ENCODE measurements around the gene FGF8.

The FGF8 gene

DNA sequence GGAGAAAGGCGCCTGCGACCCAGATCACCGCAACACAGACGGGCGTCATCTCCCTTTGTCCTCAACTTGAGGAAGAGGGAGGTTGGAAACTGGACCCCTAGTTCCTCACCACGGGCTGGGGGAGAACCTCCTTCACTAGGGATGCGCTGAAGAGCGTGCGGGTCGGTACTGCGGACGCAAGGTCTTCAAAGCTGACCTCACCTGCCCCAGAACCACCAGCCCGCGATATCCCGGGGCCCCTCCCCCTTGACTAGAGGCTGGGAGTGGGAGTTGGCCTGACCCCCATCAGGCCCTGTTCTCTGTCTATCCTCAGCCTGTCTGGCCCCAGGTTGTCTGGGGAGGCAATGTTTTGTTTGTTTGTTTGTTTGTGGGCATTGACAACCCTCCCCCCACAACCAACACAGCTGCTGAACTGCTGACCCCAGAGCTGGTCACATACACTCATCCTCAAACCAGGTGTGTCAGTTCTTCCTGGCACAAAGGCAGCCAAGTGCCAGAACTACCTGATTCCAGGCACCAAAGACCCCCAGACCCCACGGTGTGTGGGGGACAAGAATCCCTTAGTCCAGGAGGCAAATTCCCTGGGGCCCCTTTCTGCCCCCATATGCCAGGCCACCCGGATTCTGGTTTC, 4.4 kb upstream of the FGF8 start:
- POLR2A ChIA-PET = interaction anchor here (1.1 to 1.3 kb wide), 2 partner anchors 177 to 193 kb away, joined by 4 to 6 read pairs; partner anchors contain the start of genes DPCD and POLL

DNA sequence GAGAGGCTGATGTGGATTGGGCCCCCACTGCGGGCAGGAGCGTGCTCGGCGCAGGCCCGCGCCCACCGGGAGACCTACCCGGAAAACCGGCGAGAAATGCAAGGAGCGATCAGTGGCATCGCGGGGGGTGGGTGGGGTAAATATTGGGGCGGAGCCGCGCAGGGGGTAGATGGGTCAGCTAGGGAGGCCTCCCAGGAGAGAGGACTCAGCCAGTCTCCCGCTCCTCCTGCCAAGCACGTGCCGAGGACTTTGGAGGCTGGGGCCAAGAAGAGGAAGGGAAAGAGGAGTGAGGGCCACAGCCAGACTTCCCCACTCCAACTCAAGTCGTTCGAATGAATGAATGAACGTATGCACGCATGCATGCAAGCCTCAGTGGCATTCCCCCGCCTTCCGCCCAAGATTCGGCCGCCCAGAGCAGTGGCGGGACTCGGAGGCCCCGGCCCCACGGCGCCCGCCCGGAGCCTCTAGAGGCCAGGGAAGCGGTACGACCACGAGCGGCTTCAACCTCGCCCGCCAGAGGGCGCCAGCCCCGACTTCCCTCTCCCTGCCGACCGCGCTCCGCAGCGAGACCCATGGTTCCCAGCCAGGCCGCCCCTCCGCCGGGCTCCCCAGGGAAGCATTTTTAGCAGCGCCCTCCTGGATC, 3.8 kb upstream of the FGF8 start:
- DNase-seq (ENCODE audit: extremely low spot score) = peak; percentile 90
- POLR2A ChIA-PET = interaction anchor here (1.3 kb wide), 1 partner anchor 39 kb away, joined by 3 read pairs; the partner anchor contains the start of gene OGA
- TF ChIP-seq L3MBTL2 (conservative IDR thresholded peaks at IDR 0.05) (peak; percentile 87), ZNF384 (IDR thresholded peaks at IDR 0.05) (no peak)
- CTCF ChIA-PET = interaction anchor here (0.6 to 2.8 kb wide), 5 partner anchors 21 to 185 kb away, joined by 3 to 41 read pairs (median 10); no protein-coding TSS in a partner anchor

More for the DNA sequence above, 4.4 kb upstream of the FGF8 start:
- TF ChIP-seq HDGF (IDR thresholded peaks at IDR 0.05; ENCODE audit: borderline replicate concordance) (no peak), PKNOX1 (IDR thresholded peaks at IDR 0.05) (no peak), LEF1 (IDR thresholded peaks at IDR 0.05; ENCODE audit: borderline replicate concordance) (no peak), ARNT (IDR thresholded peaks at IDR 0.05) (no peak), SUZ12 (IDR thresholded peaks at IDR 0.05) (no peak), BHLHE40 (IDR thresholded peaks at IDR 0.05; ENCODE audit: borderline replicate concordance) (no peak), ELF4 (IDR thresholded peaks at IDR 0.05) (no peak)
- CTCF ChIA-PET = interaction anchor here (0.6 to 2.7 kb wide), 9 partner anchors 16 to 264 kb away, joined by 3 to 41 read pairs (median 6); partner anchors contain the start of gene OGA
- peak; percentile 15 for DNase-seq (ENCODE audit: extremely low spot score)

DNA sequence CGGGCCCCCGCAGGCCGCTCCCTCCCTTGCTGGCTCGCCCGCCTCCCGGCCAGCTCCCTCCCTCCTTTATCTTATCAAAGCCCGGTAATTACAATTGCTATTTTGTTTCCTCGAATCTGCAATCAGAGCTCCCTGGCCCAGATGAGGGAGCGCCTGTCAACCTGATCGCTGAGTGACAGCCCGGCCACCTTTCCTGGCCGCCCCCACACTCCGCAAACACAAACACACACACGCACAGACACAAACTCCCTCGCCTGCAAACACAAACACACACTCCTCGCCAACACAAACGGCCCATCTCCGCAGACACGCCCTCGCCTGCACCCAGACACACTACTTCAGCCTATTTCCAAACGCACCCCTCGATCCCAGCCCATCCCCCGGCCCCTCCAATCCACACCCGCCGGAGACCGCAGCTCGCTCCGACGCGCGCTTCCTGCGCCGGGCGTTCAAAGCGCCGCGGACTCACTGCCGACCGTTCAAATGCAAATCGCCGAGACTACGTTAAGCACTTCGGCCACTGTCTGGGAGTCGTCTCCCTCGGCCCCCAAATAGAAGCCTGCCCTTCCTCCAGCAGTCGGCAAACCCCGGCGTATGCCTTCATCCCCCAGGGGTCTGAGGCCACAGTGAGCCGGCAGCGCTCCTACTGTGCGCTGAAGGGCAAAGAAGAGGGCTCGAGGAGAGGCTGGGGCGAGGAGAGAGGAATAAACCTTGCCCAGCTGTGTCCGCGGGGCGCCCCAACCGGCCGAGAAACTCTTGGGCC, 3.0 kb upstream of the FGF8 start:
- ChIA-PET POLR2A (interaction anchor here (1.3 kb wide), 1 partner anchor 40 kb away, joined by 3 read pairs; the partner anchor contains the start of gene OGA), CTCF (interaction anchor here (0.7 to 2.8 kb wide), 2 partner anchors 177 to 184 kb away, joined by 5 to 10 read pairs; no protein-coding TSS in a partner anchor)
- DNase-seq (ENCODE audit: extremely low spot score) = peak; percentile 15
- TF ChIP-seq HDGF (IDR thresholded peaks at IDR 0.05; ENCODE audit: borderline replicate concordance) (no peak), BHLHE40 (IDR thresholded peaks at IDR 0.05; ENCODE audit: borderline replicate concordance) (no peak), ARNT (IDR thresholded peaks at IDR 0.05) (no peak), PKNOX1 (IDR thresholded peaks at IDR 0.05) (peak; percentile 71), CTBP1 (IDR thresholded peaks at IDR 0.05; ENCODE audit: borderline replicate concordance) (no peak)

DNA sequence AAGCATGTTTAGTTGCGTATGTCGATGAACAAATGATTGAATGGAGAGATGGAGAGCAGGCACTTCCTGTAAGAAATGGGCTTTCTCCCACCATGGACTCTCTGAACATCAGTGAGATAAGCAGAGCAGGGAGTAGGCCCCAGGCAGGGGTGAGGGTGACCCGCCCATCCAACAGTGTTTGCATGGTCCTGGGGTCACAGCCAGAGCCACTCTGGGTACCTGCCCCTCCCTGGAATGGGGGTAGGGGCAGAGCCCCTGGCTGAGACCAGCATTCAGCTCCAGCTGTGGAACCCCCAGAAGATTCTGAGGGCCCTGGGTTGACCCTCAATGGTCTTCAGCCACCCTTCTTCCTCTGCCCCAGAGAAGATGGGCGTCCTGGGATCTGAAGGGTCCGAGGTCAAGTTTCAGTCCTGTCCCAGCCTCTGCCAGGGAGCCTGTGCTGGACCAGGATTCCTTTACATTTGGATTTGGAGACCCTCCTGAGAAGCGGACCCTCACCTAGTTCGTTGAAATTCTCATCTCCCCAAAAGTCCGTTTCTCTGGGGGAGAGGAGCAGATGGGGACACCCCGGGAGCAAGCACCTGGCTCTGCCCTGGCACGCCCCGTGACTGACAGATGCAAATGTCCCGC, 2.4 kb upstream of the FGF8 start:
- TF ChIP-seq TARDBP (IDR thresholded peaks at IDR 0.05) (no peak), NFRKB (IDR thresholded peaks at IDR 0.05) (no peak), BHLHE40 (IDR thresholded peaks at IDR 0.05; ENCODE audit: borderline replicate concordance) (no peak), L3MBTL2 (conservative IDR thresholded peaks at IDR 0.05) (no peak), FOXM1 (IDR thresholded peaks at IDR 0.05; ENCODE audit: borderline replicate concordance) (no peak)
- CTCF ChIA-PET = interaction anchor here (2.8 kb wide), 1 partner anchor 176 kb away, joined by 10 read pairs; no protein-coding TSS in a partner anchor
- POLR2A ChIA-PET = interaction anchor here (1.3 kb wide), 1 partner anchor 41 kb away, joined by 3 read pairs; the partner anchor contains the start of gene OGA
- DNase-seq (ENCODE audit: extremely low spot score) = peak; percentile 8

GRCh38 chr10:101777619-101778145, 1.8 kb upstream of the FGF8 start:
- ChIA-PET CTCF (interaction anchor here (2.8 kb wide), 1 partner anchor 175 kb away, joined by 10 read pairs; no protein-coding TSS in a partner anchor), POLR2A (no interaction called here)
- peak; percentile 7 for DNase-seq (ENCODE audit: extremely low spot score)
- no peak for TF ChIP-seq FOXK2 (IDR thresholded peaks at IDR 0.05)
- TF ChIP-seq NFRKB (IDR thresholded peaks at IDR 0.05) = no peak
- no peak for TF ChIP-seq BHLHE40 (IDR thresholded peaks at IDR 0.05; ENCODE audit: borderline replicate concordance)
- no peak for TF ChIP-seq L3MBTL2 (conservative IDR thresholded peaks at IDR 0.05)
- TF ChIP-seq CTBP1 (IDR thresholded peaks at IDR 0.05; ENCODE audit: borderline replicate concordance) = no peak
- no peak for TF ChIP-seq ZNF384 (IDR thresholded peaks at IDR 0.05)
- TF ChIP-seq FOXM1 (IDR thresholded peaks at IDR 0.05; ENCODE audit: borderline replicate concordance) = no peak
- TF ChIP-seq SP1 (IDR thresholded peaks at IDR 0.05) = no peak
- TF ChIP-seq SUZ12 (IDR thresholded peaks at IDR 0.05) = no peak
- no peak for TF ChIP-seq HDGF (IDR thresholded peaks at IDR 0.05; ENCODE audit: borderline replicate concordance)
- TF ChIP-seq TARDBP (IDR thresholded peaks at IDR 0.05) = no peak
- TF ChIP-seq PKNOX1 (IDR thresholded peaks at IDR 0.05) = no peak
- no peak for TF ChIP-seq ELF4 (IDR thresholded peaks at IDR 0.05)

All from HEK293T (cell line).